Natural killer cell (primary cell): ENCODE data around the gene TGFB1. TPM values are rescaled to one million over a fixed set of nuclear protein-coding genes. Genes with fewer than 3 reads are reported as not detected.

ENCODE experiments used
- ATAC-seq, 3 donors: fragments of 150-1000 bp in 2 of 3; fragments of 200-7000 bp in 1 of 3; cut with Tn5 transposase; 1 replicate in 1 of 3; 2 replicates in 2 of 3; pipeline ENCODE4 v1.10.0; 2021; ENCODE audit warnings: mild to moderate bottlenecking in 2 of 3, moderate library complexity in 2 of 3
- DNase-seq, 2 donors: peaks; one replicate each; pipeline versions ENCODE4 v3.0.0 to v3.0.0-alpha.2; 2013 to 2021; ENCODE audit warnings: mixed read lengths in 1 of 2
- H3K27ac ChIP-seq: one replicate; pipeline ENCODE4 v1.5.1; 2013; ENCODE audit warnings: mild to moderate bottlenecking, low read length
- H3K27me3 ChIP-seq: one replicate; pipeline ENCODE4 v1.6.1; 2013; ENCODE audit warnings: low read length; ENCODE audit not compliant: control insufficient read depth, insufficient read depth
- H3K36me3 ChIP-seq: one replicate; pipeline ENCODE4 v1.6.1; 2013; ENCODE audit warnings: low read length; ENCODE audit not compliant: control insufficient read depth, insufficient read depth
- H3K4me1 ChIP-seq: one replicate; pipeline ENCODE4 v1.6.1; 2013; ENCODE audit warnings: low read length; ENCODE audit not compliant: control insufficient read depth, insufficient read depth
- H3K4me3 ChIP-seq: one replicate; pipeline ENCODE4 v1.5.1; 2013; ENCODE audit warnings: low read length
- H3K9me3 ChIP-seq: one replicate; pipeline ENCODE4 v1.6.1; 2013; ENCODE audit warnings: low read length; ENCODE audit not compliant: control insufficient read depth, insufficient read depth
- H3K27ac Mint-ChIP-seq, 2 donors: one replicate each; pipeline ENCODE4 v1.8.0; 2022; ENCODE audit warnings: mild to moderate bottlenecking in 2 of 2, mixed read lengths in 2 of 2, moderate library complexity in 1 of 2
- H3K27me3 Mint-ChIP-seq, 2 donors: one replicate each; pipeline ENCODE4 v1.8.0; 2022; ENCODE audit warnings: low read depth in 2 of 2, mixed read lengths in 2 of 2
- H3K36me3 Mint-ChIP-seq: one replicate; pipeline ENCODE4 v1.8.0; 2022; ENCODE audit warnings: mixed read lengths
- H3K4me1 Mint-ChIP-seq, 2 donors: one replicate each; pipeline ENCODE4 v1.8.0; 2022; ENCODE audit warnings: mixed read lengths in 2 of 2
- H3K4me3 Mint-ChIP-seq: one replicate; pipeline ENCODE4 v1.8.0; 2022; ENCODE audit warnings: mild to moderate bottlenecking, moderate library complexity, mixed read lengths
- H3K9me3 Mint-ChIP-seq, 2 donors: one replicate each; pipeline ENCODE4 v1.8.0; 2022; ENCODE audit warnings: mixed read lengths in 2 of 2
- WGBS: methylation state at CpG from one replicate; pipeline ENCODE4 v1.1.7; 2013; ENCODE audit warnings: missing lambda C conversion rate; ENCODE audit not compliant: insufficient coverage; 5-methylcytosine and 5-hydroxymethylcytosine counted together
- intact Hi-C: fragments of 100-400 bp; cut with micrococcal nuclease; formaldehyde crosslinking; loops from one replicate; pipeline ENCODE4 v1.14.2; 2022
- total RNA-seq, 4 donors: library from RNA; stranded (reverse); fragments of 120-200 nt in 1 of 4; gene quantifications; one replicate each; pipeline versions ENCODE4 v1.2.3 to v1.2.4, GENCODE V29; 2013 to 2022
- TF ChIP-seq, protein P1 (sequence below): fragments of 200-600 bp; IDR thresholded peaks from one replicate; pipeline ENCODE4 v1.8.0; 2022; ENCODE audit warnings: antibody characterized with exemption

Gene TGFB1
- total RNA-seq, 3 donors from 2014 or later (not counting 1 experiment from before 2014, with no cell fraction given) = 682 to 761 (median 729) TPM

DNA sequence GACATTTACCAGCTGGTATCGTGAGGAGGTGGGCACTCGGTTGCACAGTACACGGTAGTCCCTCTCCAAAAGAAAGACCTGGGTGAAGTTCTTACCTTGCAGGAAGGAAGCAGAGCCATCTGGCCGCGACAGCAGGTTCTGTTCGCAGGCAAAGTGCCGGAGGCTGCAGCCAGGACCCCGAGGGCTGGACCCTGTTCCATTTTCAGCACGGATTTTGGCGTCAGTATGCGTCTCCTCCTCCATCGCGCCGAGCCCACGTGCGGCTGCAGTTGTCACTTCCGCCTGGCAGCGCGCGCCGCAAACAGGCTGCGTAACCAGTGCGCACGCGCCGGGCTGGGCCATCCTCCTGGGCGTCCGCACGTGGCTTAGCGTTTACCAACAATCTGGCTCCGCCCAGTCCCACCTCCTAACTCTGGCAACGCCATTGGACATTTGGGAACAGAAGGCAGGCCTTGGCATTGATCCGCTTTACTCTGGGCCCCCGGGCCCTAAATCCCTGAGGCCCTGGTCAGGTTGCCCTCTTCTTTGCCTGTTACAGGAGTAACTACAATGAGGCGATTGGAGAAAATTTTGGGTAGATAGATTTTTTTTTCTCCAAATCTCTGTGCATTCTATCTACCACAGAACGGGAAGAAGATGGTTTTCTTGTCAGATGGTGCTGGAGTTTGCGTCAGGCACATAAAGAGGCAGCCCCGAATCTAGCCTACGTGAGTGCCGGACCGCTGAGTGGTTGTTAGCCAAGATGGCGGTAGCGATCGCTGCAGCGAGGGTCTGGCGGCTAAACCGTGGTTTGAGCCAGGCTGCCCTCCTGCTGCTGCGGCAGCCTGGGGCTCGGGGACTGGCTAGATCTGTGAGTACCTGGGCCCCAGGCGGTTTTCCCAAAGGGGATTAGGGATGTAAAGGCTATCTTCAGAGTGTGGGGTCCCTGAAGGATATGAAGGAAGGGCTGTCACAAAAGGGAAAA lies 43.6 kb upstream of the TGFB1 start, which contains the start of the genes BCKDHA and EXOSC5:
BCKDHA (plus strand) TSS at position 733 of the 964 bp plus-strand sequence; CDS start at position 743, 10 bp downstream.
EXOSC5 (minus strand) TSS at position 274 of the 964 bp plus-strand sequence; CDS start at position 243, 31 bp downstream.
- Mint-ChIP-seq H3K27ac (peak within 1 kb of the TSS; percentile 99 to 100), H3K27me3 (no peaks in the 10 kb centered on the region), H3K4me1 (peaks cover 38 to 45% of the 10 kb centered on the region in 2 donors), H3K36me3 (no peaks in the 10 kb centered on the region), H3K4me3 (peak within 1 kb of the TSS; percentile 97), H3K9me3 (no peaks in the 10 kb centered on the region)
- Histone ChIP-seq H3K4me1 (peaks cover 29% of the 10 kb centered on the region), H3K27me3 (no peaks in the 10 kb centered on the region), H3K4me3 (peak within 1 kb of the TSS; percentile 94), H3K36me3 (peaks cover 7% of the 10 kb centered on the region), H3K27ac (peak within 1 kb of the TSS; percentile 95), H3K9me3 (no peaks in the 10 kb centered on the region)
- DNase-seq = peak; percentile 97 to 100
- intact Hi-C loops = loop anchor here (1.0 kb wide), 4 partner anchors 33 to 135 kb away; partner anchors contain the start of genes B9D2 and DMAC2
- peak; percentile 96 to 100 (median 98) for ATAC-seq
- 0% methylated on average over 49 of the region's 50 CpGs for WGBS
- TF ChIP-seq, protein P1, sequence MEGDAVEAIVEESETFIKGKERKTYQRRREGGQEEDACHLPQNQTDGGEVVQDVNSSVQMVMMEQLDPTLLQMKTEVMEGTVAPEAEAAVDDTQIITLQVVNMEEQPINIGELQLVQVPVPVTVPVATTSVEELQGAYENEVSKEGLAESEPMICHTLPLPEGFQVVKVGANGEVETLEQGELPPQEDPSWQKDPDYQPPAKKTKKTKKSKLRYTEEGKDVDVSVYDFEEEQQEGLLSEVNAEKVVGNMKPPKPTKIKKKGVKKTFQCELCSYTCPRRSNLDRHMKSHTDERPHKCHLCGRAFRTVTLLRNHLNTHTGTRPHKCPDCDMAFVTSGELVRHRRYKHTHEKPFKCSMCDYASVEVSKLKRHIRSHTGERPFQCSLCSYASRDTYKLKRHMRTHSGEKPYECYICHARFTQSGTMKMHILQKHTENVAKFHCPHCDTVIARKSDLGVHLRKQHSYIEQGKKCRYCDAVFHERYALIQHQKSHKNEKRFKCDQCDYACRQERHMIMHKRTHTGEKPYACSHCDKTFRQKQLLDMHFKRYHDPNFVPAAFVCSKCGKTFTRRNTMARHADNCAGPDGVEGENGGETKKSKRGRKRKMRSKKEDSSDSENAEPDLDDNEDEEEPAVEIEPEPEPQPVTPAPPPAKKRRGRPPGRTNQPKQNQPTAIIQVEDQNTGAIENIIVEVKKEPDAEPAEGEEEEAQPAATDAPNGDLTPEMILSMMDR = no peak

DNA sequence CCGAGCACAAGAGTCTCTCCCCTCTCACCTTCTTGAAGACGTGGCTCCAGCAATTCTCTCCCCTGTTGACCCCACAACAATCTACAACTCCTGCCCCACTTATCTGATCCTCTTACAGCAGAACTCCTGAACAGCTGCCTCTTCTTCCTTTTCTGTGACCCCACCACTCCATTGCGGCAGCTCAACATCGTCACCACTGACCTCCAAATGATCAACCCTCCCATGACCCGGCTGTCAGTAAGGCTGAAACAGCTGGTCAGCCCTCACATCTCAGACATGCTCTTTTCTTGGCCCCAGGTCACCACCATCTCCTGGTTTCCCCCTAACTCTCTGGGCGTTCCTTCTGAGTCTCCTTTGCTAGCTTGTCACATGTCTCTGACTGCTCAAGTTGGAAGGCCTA lies 41.6 kb upstream of the TGFB1 start:
- Histone ChIP-seq H3K27ac (no peak overlapping the region), H3K4me3 (no peak overlapping the region), H3K36me3 (peaks cover 15% of the 10 kb centered on the region), H3K27me3 (no peaks in the 10 kb centered on the region), H3K4me1 (peaks cover 29% of the 10 kb centered on the region), H3K9me3 (no peaks in the 10 kb centered on the region)
- Mint-ChIP-seq H3K4me3 (no peak overlapping the region), H3K27me3 (no peaks in the 10 kb centered on the region), H3K27ac (peak overlapping the region in 1 of 2 donors; percentile 34), H3K9me3 (no peaks in the 10 kb centered on the region), H3K4me1 (peaks cover 38 to 45% of the 10 kb centered on the region in 2 donors), H3K36me3 (no peaks in the 10 kb centered on the region)
- no peak for DNase-seq
- TF ChIP-seq, protein P1 = no peak
- ATAC-seq = no peak
- WGBS = 79% methylated on average over 6 of the region's 6 CpGs
- intact Hi-C loops = no loop called here

DNA sequence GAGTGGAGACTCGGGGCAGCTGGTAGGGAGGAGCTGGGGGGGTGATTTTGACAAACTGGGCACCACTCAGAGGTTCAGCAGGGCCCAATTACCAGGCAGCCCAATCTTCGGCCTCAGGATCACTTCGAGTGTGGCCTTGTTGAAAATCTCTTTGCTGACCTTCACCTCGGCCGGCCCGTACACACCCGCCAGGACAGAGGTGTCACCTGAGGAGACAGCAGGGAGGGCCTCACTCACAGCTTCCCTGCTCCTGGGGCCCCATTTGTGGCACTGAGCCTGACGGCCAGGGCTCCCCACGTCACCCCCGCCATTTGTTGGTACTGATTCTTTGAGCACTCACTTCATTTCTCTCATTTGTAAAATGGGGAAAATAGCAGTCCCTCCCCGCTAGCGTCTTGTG lies 39.1 kb upstream of the TGFB1 start:
- Mint-ChIP-seq H3K27ac (no peak overlapping the region), H3K36me3 (no peaks in the 10 kb centered on the region), H3K4me1 (peaks cover 24% of the 10 kb centered on the region in 2 donors), H3K4me3 (no peak overlapping the region), H3K9me3 (no peaks in the 10 kb centered on the region), H3K27me3 (no peaks in the 10 kb centered on the region)
- Histone ChIP-seq H3K27me3 (no peaks in the 10 kb centered on the region), H3K27ac (no peak overlapping the region), H3K36me3 (peaks cover 28% of the 10 kb centered on the region), H3K4me3 (no peak overlapping the region), H3K4me1 (peaks cover 14% of the 10 kb centered on the region), H3K9me3 (no peaks in the 10 kb centered on the region)
- no peak for DNase-seq
- WGBS = 95% methylated on average over 12 of the region's 12 CpGs
- TF ChIP-seq, protein P1 = no peak
- intact Hi-C loops = no loop called here
- ATAC-seq = no peak
